ENCODE results near the gene SAMD1. TPM values are rescaled to one million over a fixed set of nuclear protein-coding genes. Genes with fewer than 3 reads are reported as not detected.

Gene SAMD1
- total RNA-seq, 4 donors from 2014 or later: 8.6 to 21.9 (median 11.3) TPM

DNA sequence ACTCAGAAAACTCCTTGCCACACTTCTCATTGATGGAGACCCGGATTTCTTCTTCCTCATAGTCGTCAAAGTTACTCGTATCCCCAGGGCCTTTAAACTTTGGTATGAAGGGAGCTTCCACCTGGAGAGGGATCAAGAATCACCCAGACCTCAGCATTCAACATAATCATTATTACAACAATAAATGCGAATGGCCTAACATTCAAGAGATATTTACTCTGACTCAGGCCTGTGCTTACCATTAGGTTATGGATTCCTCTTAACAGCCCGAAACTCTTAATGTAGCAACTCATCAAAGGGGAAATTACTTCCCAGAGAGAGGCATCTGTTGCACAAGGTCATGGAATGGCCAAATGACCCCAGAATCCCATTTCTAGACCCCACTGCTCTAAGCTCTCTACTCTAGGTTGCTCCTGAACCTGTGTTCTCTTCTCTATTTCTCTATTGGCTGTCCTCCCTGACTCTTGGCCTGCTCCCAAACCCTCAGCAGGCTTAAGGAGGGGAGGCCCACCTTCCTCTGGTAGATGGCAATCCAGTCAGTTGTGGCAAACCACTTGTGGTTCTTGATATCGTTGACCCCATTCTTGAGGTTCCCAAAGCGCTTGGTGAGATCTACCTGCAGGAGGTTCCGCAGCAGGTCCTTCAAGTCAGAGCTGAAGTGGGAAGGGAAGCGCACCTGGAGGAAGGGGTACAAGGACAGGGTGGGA, 2.7 kb upstream of the SAMD1 start:
- TF ChIP-seq, protein P1, sequence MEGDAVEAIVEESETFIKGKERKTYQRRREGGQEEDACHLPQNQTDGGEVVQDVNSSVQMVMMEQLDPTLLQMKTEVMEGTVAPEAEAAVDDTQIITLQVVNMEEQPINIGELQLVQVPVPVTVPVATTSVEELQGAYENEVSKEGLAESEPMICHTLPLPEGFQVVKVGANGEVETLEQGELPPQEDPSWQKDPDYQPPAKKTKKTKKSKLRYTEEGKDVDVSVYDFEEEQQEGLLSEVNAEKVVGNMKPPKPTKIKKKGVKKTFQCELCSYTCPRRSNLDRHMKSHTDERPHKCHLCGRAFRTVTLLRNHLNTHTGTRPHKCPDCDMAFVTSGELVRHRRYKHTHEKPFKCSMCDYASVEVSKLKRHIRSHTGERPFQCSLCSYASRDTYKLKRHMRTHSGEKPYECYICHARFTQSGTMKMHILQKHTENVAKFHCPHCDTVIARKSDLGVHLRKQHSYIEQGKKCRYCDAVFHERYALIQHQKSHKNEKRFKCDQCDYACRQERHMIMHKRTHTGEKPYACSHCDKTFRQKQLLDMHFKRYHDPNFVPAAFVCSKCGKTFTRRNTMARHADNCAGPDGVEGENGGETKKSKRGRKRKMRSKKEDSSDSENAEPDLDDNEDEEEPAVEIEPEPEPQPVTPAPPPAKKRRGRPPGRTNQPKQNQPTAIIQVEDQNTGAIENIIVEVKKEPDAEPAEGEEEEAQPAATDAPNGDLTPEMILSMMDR (IDR thresholded peaks at IDR 0.05; ENCODE audit: low read depth): no peak

DNA sequence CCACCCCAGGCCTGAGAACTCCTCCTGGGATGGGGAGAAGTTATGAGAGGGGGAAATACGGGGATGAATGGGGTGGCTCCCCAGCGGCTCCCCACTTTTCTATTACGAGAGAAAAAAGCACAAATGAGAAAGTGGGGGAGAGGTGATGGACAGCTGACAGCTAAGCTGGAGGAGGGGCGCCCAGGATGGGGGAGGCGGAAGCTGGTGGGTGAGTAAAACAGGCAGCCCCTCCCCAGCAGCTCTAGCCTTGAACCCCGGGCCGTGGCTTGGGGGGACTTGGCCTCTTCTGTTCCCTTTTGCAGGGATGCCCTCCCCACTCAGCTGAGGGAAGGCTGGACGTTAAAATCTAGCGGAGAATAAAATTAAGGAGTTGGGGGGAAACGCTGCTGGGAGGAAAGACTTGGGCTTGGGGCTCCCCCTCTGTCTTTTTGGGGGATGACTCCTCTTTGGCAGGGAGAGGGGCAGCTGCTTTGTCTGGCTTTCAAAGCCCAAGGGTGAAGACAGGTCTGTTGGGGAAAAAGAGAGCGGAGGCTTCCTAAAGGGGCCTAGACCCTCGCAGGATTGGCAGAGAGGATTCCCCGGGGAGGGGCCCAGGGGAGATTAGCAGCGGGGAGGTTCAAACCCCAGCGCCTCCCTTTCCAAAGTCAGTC, 1.4 kb upstream of the SAMD1 start:
- TF ChIP-seq, protein P1 (IDR thresholded peaks at IDR 0.05; ENCODE audit: low read depth): no peak

DNA sequence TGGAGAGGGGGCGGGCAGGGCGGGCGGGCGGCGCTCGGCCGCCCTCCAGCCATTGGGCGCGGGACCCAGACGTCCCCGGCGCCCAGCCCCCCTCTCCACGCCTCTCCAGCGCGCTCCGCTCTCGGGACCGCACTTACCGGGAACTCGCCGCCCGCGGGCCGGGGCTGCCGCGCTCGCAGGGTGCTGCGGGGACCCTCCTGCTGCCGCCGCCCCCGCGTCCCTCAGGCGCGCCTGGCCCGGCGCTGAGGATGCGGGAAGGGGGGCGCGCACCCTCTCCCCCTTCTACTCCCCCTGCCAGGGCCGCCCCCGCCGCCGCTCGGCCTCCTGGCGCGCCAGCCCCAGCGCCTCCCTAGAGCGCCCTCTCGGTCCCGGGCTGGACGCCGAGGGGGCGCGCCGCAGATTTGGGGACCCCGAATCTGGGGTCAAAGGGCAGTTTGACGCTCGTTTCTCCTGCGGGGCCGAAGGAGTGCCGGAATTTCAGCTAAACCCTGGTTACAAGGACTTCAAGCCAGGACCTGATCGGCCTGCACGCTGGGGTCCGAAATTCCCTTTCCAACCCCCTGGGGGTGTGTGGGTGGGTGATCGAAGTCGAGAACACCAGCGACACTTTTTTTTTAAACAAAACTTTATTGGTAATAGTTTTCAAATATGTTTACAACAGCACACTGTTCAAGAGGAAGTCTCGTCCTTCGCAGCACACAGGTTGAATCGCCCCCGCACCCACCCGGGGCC, 696 bp upstream of the SAMD1 start:
- TF ChIP-seq, protein P1 (IDR thresholded peaks at IDR 0.05; ENCODE audit: low read depth): no peak

DNA sequence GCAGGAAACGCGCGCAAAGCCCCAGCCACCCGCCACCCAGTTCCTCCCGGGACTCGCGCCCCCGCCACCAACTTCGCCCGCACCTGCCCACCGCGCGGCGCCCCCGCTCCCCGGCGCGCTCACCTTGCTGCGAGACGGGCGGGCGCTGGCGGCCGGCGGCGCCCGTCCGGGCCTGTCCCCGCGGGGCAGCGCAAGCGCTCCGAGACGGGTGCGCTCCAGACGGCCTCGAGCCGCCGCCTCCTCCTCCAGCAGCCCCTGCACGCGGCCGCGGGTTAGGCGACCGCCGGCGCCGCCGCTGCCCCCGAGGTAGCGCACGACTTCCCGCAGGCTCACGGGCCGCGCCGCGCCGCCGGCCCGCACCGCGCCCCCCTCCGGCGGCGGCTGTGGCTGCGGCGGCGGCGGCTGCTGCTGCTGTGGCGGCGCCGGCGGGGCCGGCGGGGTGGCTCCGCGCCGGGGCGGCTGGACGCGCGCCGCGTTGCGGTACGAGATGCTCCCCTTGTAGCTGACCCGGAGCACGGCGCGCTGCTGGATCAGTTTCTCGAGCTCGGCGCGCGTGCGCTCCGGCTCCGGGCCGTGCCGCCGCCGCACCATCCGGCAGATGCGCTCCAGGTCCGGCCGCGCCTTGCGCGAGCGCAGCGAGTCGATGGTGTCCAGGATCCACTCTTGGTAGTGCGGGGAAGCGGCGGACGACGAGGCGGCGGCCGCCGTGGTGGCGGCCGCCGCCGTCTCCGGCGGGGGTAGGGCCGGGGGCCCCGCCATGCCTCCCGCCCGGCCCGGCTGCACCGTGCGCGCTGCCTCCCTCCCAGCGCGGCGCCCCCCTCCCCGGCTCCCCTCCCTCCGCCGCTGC, 666 bp downstream of the SAMD1 start:
- TF ChIP-seq, protein P1 (IDR thresholded peaks at IDR 0.05; ENCODE audit: low read depth): no peak

DNA sequence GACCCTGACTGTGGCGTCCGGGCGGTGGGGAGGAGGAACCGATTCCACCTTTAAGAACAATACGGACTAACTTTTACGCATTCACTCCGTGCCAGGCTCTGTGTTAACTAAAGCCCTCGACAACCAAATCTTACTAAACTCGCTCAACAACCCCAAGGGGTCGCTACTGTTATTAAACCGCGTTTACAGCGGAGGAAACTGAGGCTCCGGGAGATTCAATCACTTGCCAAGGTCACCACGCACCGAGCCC, 1.2 kb downstream of the SAMD1 start:
- TF ChIP-seq, protein P1 (IDR thresholded peaks at IDR 0.05; ENCODE audit: low read depth): no peak

DNA sequence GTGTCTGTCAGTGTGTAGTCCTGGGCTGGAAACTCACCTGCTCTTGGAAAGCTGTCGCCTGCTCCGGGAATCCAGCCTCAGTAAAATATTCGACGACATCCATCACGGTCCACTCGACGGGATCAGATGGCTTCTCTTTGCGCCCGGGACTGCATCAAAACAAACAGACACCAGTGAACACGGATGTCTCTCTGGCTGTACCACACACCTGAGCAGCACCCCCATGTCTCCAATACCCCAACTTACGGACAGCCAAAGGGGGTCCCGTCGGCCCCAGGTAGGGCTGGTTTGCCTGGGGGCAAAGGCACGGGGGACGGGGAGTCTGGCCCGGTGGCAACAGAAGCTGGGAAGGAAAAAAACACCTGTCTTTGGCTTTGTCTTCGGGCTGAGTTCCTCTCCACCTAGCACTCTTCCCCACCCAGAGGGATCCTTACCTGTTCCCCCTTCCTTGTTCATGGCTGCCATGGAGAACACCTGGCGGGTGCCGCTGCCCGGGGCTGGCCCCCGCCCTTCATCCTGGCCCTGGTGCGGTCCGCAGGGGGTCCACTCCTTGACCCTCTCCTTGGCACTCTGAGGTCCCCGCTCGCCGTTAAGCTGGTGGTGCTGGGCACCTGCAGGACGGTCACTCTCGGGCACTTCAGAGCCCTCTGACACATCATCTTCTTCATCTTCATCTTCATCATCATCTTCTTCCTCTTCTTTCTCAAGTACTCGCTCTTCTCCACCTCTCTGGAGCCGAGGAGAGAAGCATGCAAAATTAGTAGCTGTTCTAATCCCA, 1.7 kb downstream of the SAMD1 start:
- TF ChIP-seq, protein P1 (IDR thresholded peaks at IDR 0.05; ENCODE audit: low read depth): no peak

Data from subcutaneous adipose tissue (tissue), 4 donors.